A549 (cell line): ENCODE results near the gene RASA3. TPM values are rescaled to one million over a fixed set of nuclear protein-coding genes. Genes with fewer than 3 reads are reported as not detected.

Source experiments
- ATAC-seq, 2 experiments: fragments of 200-7000 bp in 1 of 2; fragments of >200 bp in 1 of 2; cut with Nextera tagmentation in 1 of 2; cut with Tn5 transposase in 1 of 2; 3 replicates each; pipeline versions ENCODE4 v1.8.0 to v1.9.1; 2018 to 2020; ENCODE audit warnings: mild to moderate bottlenecking in 1 of 2, moderate library complexity in 1 of 2
- CTCF ChIA-PET: fragments of 300-600 bp; sonication (Branson Sonifier 250); formaldehyde crosslinking; extraction: SDS; loops from one replicate; lab custom pipeline; 2021; ENCODE audit warnings: antibody characterized with exemption, inconsistent platforms; lab: Yijun Ruan, JAX
- POLR2A ChIA-PET: fragments of 350-600 bp; formaldehyde crosslinking; extraction: SDS; loops from one replicate; lab custom pipeline; 2021; ENCODE audit warnings: antibody characterized with exemption, inconsistent platforms; lab: Yijun Ruan, JAX
- DNase-seq, 2 experiments: peaks; one replicate each; pipeline versions ENCODE4 v3.0.0 to v3.0.0-alpha.2; 2011 to 2016; ENCODE audit warnings: low read depth in 1 of 2, low spot score in 1 of 2
- FAIRE-seq: peaks from 2 replicates; lab custom pipeline; 2011; peaks lifted over from hg19 to GRCh38; lab: Jason Lieb, UNC
- H3K27ac ChIP-seq, 2 experiments: fragments of >200 bp; sonication (Bioruptor Twin); formaldehyde crosslinking; 3 replicates each; pipeline ENCODE4 v1.5.1; 2016 to 2017
- H3K4me1 ChIP-seq: fragments of >200 bp; sonication (Bioruptor Twin); formaldehyde crosslinking; 3 replicates; pipeline ENCODE4 v1.6.1; 2016
- H3K4me2 ChIP-seq: fragments of >200 bp; sonication (Bioruptor Twin); formaldehyde crosslinking; 3 replicates; pipeline ENCODE4 v1.6.1; 2016
- H3K4me3 ChIP-seq: fragments of >200 bp; sonication (Bioruptor Twin); formaldehyde crosslinking; 3 replicates; pipeline ENCODE4 v1.5.1; 2016
- H3K9me3 ChIP-seq: fragments of >200 bp; sonication (Bioruptor Twin); formaldehyde crosslinking; 3 replicates; pipeline ENCODE4 v1.6.1; 2016
- BHLHE40 ChIP-seq: IDR thresholded peaks from 2 replicates; pipeline ENCODE4 v1.6.1; 2012; ENCODE audit warnings: low read depth, low read length, inconsistent platforms
- CBX2 ChIP-seq: fragments of 200-600 bp; sonication (generic); IDR thresholded peaks from 2 replicates; pipeline ENCODE4 v1.6.1; 2016; ENCODE audit warnings: low read depth, mild to moderate bottlenecking, borderline replicate concordance
- CHD2 ChIP-seq: fragments of 150-350 bp; IDR thresholded peaks from 2 replicates; pipeline ENCODE4 v1.6.1; 2014; ENCODE audit warnings: low read length; ENCODE audit not compliant: partially characterized antibody
- EP300 ChIP-seq, 2 experiments: fragments of >200 bp; sonication (Bioruptor Twin); formaldehyde crosslinking; IDR thresholded peaks; 2 replicates in 1 of 2; 3 replicates in 1 of 2; pipeline ENCODE4 v1.6.1; 2016 to 2017
- HDAC2 ChIP-seq: fragments of 200-600 bp; sonication (generic); IDR thresholded peaks from 2 replicates; pipeline ENCODE4 v1.6.1; 2016
- HES2 ChIP-seq: fragments of >200 bp; sonication (Bioruptor Twin); formaldehyde crosslinking; IDR thresholded peaks from 2 replicates; pipeline ENCODE4 v1.6.1; 2016
- HOXB13 ChIP-seq: fragments of 250-450 bp; sonication (Bioruptor Pico); IDR thresholded peaks from 2 replicates; pipeline ENCODE4 v1.5.0; 2020; ENCODE audit warnings: low read depth, mild to moderate bottlenecking, moderate library complexity
- HOXB5 ChIP-seq: fragments of 250-450 bp; sonication (Bioruptor Pico); IDR thresholded peaks from 2 replicates; pipeline ENCODE4 v1.5.0; 2020; ENCODE audit warnings: mild to moderate bottlenecking, moderate library complexity
- JUN ChIP-seq, 2 experiments: fragments of >200 bp; sonication (Bioruptor Twin); formaldehyde crosslinking; IDR thresholded peaks; 2 replicates in 1 of 2; 3 replicates in 1 of 2; pipeline ENCODE4 v1.6.1; 2016 to 2017
- JUNB ChIP-seq: fragments of >200 bp; sonication (Bioruptor Twin); formaldehyde crosslinking; IDR thresholded peaks from 2 replicates; pipeline ENCODE4 v1.6.1; 2016
- KDM1A ChIP-seq: fragments of 200-600 bp; sonication (generic); IDR thresholded peaks from 2 replicates; pipeline ENCODE4 v1.6.1; 2016; ENCODE audit warnings: low read depth, mild to moderate bottlenecking
- KDM5A ChIP-seq: fragments of 200-600 bp; sonication (generic); IDR thresholded peaks from 2 replicates; pipeline ENCODE4 v1.6.1; 2016; ENCODE audit warnings: antibody characterized with exemption, mild to moderate bottlenecking
- MAX ChIP-seq: IDR thresholded peaks from 2 replicates; pipeline ENCODE4 v1.6.1; 2012
- NR3C1 ChIP-seq: fragments of >200 bp; sonication (Bioruptor Twin); formaldehyde crosslinking; IDR thresholded peaks from 3 replicates; pipeline ENCODE4 v1.6.1; 2017
- PBX3 ChIP-seq: IDR thresholded peaks from 2 replicates; pipeline ENCODE4 v1.6.1; 2012
- PHF8 ChIP-seq: fragments of 200-600 bp; sonication (generic); IDR thresholded peaks from 2 replicates; pipeline ENCODE4 v1.6.1; 2016; ENCODE audit warnings: low read depth, mild to moderate bottlenecking, antibody characterized with exemption, moderate library complexity, borderline replicate concordance
- POLR2AphosphoS2 ChIP-seq: conservative IDR thresholded peaks from 2 replicates; pipeline ENCODE4 v1.6.1; 2012; ENCODE audit warnings: low read length, improper control_type of control experiment, inconsistent platforms
- RAD21 ChIP-seq, 2 experiments: fragments of >200 bp in 1 of 2; sonication (Bioruptor Twin) in 1 of 2; formaldehyde crosslinking in 1 of 2; IDR thresholded peaks in 1 of 2; conservative IDR thresholded peaks in 1 of 2; 2 replicates in 1 of 2; 3 replicates in 1 of 2; pipeline ENCODE4 v1.6.1; 2012 to 2018; ENCODE audit warnings: inconsistent platforms in 1 of 2
- RARB ChIP-seq: fragments of 250-450 bp; sonication (Bioruptor Pico); IDR thresholded peaks from 2 replicates; pipeline ENCODE4 v1.8.0; 2021; ENCODE audit warnings: mild to moderate bottlenecking, moderate library complexity
- TFCP2L1 ChIP-seq: fragments of 250-450 bp; sonication (Bioruptor Pico); IDR thresholded peaks from 2 replicates; pipeline ENCODE4 v1.5.0; 2021; ENCODE audit warnings: mild to moderate bottlenecking
- ZSCAN20 ChIP-seq: fragments of 250-450 bp; sonication (Bioruptor Pico); IDR thresholded peaks from 2 replicates; pipeline ENCODE4 v1.8.0; 2022; ENCODE audit warnings: mild to moderate bottlenecking, moderate library complexity
- WGBS: methylation state at CpG from one replicate; pipeline ENCODE4 v1.1.6; 2017; ENCODE audit errors: missing lambda C conversion rate; 5-methylcytosine and 5-hydroxymethylcytosine counted together
- polyA plus RNA-seq, 4 experiments: library from polyadenylated mRNA; depleted of rRNA in 3 of 4; stranded (reverse); fragments of >200 nt; fragmentation: RNase III in 1 of 4; extraction: RNeasy Plus Mini Kit Qiagen cat#74134 plus additional on column Dnase treatment in 1 of 4; gene quantifications; 2 replicates in 3 of 4; 3 replicates in 1 of 4; pipeline ENCODE4 v1.2.3, GENCODE V29; 2011 to 2017
- TF ChIP-seq, protein P1 (sequence below): fragments of 200-600 bp; sonication (generic); IDR thresholded peaks from 2 replicates; pipeline ENCODE4 v1.6.1; 2016; ENCODE audit warnings: antibody characterized with exemption, mild to moderate bottlenecking, moderate library complexity
- TF ChIP-seq, protein P2 (sequence below): fragments of 450-650 bp; IDR thresholded peaks from 2 replicates; pipeline ENCODE4 v1.6.1; 2014; ENCODE audit warnings: antibody characterized with exemption
- TF ChIP-seq, protein P3 (sequence below): fragments of 250-450 bp; sonication (Bioruptor Pico); IDR thresholded peaks from 2 replicates; pipeline ENCODE4 v1.5.0; 2021; ENCODE audit warnings: mild to moderate bottlenecking, moderate library complexity, borderline replicate concordance
- TF ChIP-seq, protein P4 (sequence below): fragments of >200 bp; sonication (Bioruptor Twin); formaldehyde crosslinking; IDR thresholded peaks from 3 replicates; pipeline ENCODE4 v1.5.1; 2016
- TF ChIP-seq, protein P5 (sequence below): fragments of >200 bp; sonication (Bioruptor Twin); formaldehyde crosslinking; IDR thresholded peaks from 3 replicates; pipeline ENCODE4 v1.6.1; 2016

Gene RASA3
- polyA plus RNA-seq, 2 of the 4 experiments (the other 2 are of a cell fraction) = 4.3 to 7.6 TPM

DNA sequence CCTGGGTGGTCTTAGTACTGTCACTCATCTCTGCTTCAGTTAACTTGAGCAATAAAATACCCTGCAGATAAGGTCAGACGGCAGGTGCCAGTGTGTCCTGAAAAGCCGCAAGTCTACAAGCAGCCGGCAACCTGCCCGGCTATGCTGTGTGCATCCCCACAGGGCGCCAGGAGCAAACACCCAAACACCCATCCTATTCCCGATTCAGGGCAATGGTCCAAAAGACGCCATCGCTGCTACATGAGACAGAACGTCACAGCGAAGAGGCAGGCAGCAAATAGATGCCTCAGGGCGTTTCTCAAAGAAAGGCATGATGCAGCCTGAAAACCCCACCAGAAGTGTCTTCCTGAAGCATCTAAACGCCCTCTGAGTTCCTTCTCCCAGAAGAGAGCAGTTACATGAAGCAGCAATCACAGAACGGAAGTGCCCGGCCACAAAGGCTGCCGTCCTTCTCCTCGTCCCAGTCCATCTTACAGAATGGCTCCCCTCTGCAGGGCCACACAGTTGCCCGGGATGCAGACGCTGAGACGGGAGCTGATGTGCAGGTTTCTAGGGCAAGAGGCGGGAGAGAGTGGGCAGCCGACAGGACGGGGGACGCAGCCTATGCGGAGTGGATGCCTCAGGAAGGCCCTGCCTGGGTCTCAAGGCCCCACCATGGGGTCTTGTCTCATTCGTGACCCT lies 35.1 kb downstream of the RASA3 start:
- CTCF ChIA-PET = interaction anchor here (1.7 kb wide), 1 partner anchor 9 kb away, joined by 4 read pairs; no protein-coding TSS in a partner anchor

DNA sequence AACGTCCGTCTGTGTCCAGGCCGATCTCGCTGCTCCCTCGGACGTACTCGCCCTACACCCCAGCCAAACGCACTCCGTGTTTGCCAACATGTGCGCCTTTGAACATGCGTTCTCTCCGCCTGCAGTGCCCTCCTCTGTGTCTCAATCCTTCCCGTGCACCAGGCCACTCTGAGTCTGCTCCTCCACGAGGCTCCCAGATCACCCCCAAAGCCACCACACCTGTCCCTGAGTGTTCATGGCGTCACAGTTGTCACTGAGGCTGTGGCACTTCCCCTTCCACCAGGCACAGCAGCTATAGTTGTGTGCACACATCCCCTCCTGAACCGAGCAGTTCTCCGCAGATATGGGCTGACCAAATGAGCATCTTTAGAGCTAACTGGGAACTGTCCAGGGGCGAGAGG lies 35.6 kb downstream of the RASA3 start:
- WGBS = 94% methylated on average over 18 of the region's 18 CpGs
- CTCF ChIA-PET = interaction anchor here (1.7 kb wide), 1 partner anchor 9 kb away, joined by 4 read pairs; no protein-coding TSS in a partner anchor
- no peak for DNase-seq
- POLR2A ChIA-PET = no interaction called here
- ATAC-seq = no peak
- H3K9me3 ChIP-seq = no peaks in the 10 kb centered on the region
- no peak overlapping the region for H3K27ac ChIP-seq
- H3K4me3 ChIP-seq = no peak overlapping the region
- peaks cover 12% of the 10 kb centered on the region; the same call in 2 of the 3 replicates for H3K4me1 ChIP-seq
- no peak overlapping the region for H3K4me2 ChIP-seq
- FAIRE-seq = no peak
- TF ChIP-seq KDM5A (no peak), MAX (no peak), HOXB13 (no peak), TFCP2L1 (CRISPR knock-in tag) (no peak), JUN (IDR thresholded peaks at IDR 0.05) (no peak), HDAC2 (no peak), POLR2AphosphoS2 (no peak), HOXB5 (CRISPR knock-in tag) (no peak), PBX3 (no peak)
- TF ChIP-seq, protein P1, sequence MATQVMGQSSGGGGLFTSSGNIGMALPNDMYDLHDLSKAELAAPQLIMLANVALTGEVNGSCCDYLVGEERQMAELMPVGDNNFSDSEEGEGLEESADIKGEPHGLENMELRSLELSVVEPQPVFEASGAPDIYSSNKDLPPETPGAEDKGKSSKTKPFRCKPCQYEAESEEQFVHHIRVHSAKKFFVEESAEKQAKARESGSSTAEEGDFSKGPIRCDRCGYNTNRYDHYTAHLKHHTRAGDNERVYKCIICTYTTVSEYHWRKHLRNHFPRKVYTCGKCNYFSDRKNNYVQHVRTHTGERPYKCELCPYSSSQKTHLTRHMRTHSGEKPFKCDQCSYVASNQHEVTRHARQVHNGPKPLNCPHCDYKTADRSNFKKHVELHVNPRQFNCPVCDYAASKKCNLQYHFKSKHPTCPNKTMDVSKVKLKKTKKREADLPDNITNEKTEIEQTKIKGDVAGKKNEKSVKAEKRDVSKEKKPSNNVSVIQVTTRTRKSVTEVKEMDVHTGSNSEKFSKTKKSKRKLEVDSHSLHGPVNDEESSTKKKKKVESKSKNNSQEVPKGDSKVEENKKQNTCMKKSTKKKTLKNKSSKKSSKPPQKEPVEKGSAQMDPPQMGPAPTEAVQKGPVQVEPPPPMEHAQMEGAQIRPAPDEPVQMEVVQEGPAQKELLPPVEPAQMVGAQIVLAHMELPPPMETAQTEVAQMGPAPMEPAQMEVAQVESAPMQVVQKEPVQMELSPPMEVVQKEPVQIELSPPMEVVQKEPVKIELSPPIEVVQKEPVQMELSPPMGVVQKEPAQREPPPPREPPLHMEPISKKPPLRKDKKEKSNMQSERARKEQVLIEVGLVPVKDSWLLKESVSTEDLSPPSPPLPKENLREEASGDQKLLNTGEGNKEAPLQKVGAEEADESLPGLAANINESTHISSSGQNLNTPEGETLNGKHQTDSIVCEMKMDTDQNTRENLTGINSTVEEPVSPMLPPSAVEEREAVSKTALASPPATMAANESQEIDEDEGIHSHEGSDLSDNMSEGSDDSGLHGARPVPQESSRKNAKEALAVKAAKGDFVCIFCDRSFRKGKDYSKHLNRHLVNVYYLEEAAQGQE = no peak
- TF ChIP-seq, protein P2, sequence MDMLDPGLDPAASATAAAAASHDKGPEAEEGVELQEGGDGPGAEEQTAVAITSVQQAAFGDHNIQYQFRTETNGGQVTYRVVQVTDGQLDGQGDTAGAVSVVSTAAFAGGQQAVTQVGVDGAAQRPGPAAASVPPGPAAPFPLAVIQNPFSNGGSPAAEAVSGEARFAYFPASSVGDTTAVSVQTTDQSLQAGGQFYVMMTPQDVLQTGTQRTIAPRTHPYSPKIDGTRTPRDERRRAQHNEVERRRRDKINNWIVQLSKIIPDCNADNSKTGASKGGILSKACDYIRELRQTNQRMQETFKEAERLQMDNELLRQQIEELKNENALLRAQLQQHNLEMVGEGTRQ = no peak
- TF ChIP-seq, protein P3, sequence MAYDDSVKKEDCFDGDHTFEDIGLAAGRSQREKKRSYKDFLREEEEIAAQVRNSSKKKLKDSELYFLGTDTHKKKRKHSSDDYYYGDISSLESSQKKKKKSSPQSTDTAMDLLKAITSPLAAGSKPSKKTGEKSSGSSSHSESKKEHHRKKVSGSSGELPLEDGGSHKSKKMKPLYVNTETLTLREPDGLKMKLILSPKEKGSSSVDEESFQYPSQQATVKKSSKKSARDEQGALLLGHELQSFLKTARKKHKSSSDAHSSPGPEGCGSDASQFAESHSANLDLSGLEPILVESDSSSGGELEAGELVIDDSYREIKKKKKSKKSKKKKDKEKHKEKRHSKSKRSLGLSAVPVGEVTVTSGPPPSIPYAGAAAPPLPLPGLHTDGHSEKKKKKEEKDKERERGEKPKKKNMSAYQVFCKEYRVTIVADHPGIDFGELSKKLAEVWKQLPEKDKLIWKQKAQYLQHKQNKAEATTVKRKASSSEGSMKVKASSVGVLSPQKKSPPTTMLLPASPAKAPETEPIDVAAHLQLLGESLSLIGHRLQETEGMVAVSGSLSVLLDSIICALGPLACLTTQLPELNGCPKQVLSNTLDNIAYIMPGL (CRISPR knock-in tag) = no peak
- TF ChIP-seq, protein P4, sequence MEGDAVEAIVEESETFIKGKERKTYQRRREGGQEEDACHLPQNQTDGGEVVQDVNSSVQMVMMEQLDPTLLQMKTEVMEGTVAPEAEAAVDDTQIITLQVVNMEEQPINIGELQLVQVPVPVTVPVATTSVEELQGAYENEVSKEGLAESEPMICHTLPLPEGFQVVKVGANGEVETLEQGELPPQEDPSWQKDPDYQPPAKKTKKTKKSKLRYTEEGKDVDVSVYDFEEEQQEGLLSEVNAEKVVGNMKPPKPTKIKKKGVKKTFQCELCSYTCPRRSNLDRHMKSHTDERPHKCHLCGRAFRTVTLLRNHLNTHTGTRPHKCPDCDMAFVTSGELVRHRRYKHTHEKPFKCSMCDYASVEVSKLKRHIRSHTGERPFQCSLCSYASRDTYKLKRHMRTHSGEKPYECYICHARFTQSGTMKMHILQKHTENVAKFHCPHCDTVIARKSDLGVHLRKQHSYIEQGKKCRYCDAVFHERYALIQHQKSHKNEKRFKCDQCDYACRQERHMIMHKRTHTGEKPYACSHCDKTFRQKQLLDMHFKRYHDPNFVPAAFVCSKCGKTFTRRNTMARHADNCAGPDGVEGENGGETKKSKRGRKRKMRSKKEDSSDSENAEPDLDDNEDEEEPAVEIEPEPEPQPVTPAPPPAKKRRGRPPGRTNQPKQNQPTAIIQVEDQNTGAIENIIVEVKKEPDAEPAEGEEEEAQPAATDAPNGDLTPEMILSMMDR = no peak

More for the DNA sequence above, 35.1 kb downstream of the RASA3 start:
- DNase-seq (no peak), FAIRE-seq (no peak), ATAC-seq (no peak)
- whole genome bisulfite sequencing = 91% methylated on average over 21 of the region's 25 CpGs
- no peak overlapping the region; a peak in 1 of 6 replicates for H3K27ac ChIP-seq
- peaks cover 12% of the 10 kb centered on the region; the same call in 2 of the 3 replicates for H3K4me1 ChIP-seq
- TF ChIP-seq JUNB = no peak
- TF ChIP-seq, protein P5, sequence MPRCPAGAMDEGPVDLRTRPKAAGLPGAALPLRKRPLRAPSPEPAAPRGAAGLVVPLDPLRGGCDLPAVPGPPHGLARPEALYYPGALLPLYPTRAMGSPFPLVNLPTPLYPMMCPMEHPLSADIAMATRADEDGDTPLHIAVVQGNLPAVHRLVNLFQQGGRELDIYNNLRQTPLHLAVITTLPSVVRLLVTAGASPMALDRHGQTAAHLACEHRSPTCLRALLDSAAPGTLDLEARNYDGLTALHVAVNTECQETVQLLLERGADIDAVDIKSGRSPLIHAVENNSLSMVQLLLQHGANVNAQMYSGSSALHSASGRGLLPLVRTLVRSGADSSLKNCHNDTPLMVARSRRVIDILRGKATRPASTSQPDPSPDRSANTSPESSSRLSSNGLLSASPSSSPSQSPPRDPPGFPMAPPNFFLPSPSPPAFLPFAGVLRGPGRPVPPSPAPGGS = no peak
- no peak for TF ChIP-seq NR3C1
- no peak for TF ChIP-seq BHLHE40
- no peak for TF ChIP-seq PHF8
- no peak for TF ChIP-seq CHD2
- no peak for TF ChIP-seq RARB (CRISPR knock-in tag)
- no peak for TF ChIP-seq KDM1A
- no peak for TF ChIP-seq HES2
- TF ChIP-seq EP300 (IDR thresholded peaks at IDR 0.05) = no peak
- no peak for TF ChIP-seq RAD21 (conservative IDR thresholded peaks at IDR 0.05 in 1 of 2, IDR thresholded peaks at IDR 0.05 in 1 of 2)
- TF ChIP-seq CBX2 = no peak
- no peak for TF ChIP-seq ZSCAN20 (CRISPR knock-in tag)
- TF ChIP-seq, protein P3 (CRISPR knock-in tag) = no peak
- TF ChIP-seq JUN (IDR thresholded peaks at IDR 0.05) = no peak
- POLR2A ChIA-PET = no interaction called here
- no peak overlapping the region for H3K4me2 ChIP-seq
- H3K4me3 ChIP-seq = no peak overlapping the region
- no peaks in the 10 kb centered on the region for H3K9me3 ChIP-seq
